RWPE2 (cell line): Measurements from ENCODE around the gene ZNF219.

ENCODE experiments used
- ATAC-seq: fragments of 200-7000 bp; cut with Tn5 transposase; 3 replicates; pipeline ENCODE4 v1.9.1; 2021; ENCODE audit warnings: low read depth
- DNase-seq: peaks from one replicate; pipeline ENCODE4 v3.0.0-alpha.2; 2020; ENCODE audit warnings: low spot score
- H3K27ac ChIP-seq: fragments of 450-650 bp; 2 replicates; pipeline ENCODE4 v1.5.1; 2017; ENCODE audit warnings: mild to moderate bottlenecking; ENCODE audit not compliant: poor library complexity, severe bottlenecking
- H3K27me3 ChIP-seq: fragments of 250-450 bp; sonication (Bioruptor Pico); 2 replicates; pipeline ENCODE4 v1.5.1; 2021; ENCODE audit warnings: mild to moderate bottlenecking, moderate library complexity; ENCODE audit not compliant: insufficient read depth, poor library complexity, severe bottlenecking
- H3K36me3 ChIP-seq: fragments of 250-450 bp; sonication (Bioruptor Pico); 2 replicates; pipeline ENCODE4 v1.5.1; 2020; ENCODE audit warnings: low read depth, mild to moderate bottlenecking, moderate library complexity
- H3K4me1 ChIP-seq: fragments of 250-450 bp; sonication (Bioruptor Pico); 2 replicates; pipeline ENCODE4 v1.5.1; 2021; ENCODE audit warnings: mild to moderate bottlenecking, moderate library complexity; ENCODE audit not compliant: insufficient read depth, poor library complexity, severe bottlenecking
- H3K4me3 ChIP-seq: fragments of 250-450 bp; sonication (Bioruptor Pico); 2 replicates; pipeline ENCODE4 v1.5.1; 2021; ENCODE audit warnings: mild to moderate bottlenecking, moderate library complexity; ENCODE audit not compliant: severe bottlenecking
- H3K9me3 ChIP-seq: fragments of 250-450 bp; sonication (Bioruptor Pico); 2 replicates; pipeline ENCODE4 v1.5.1; 2021; ENCODE audit warnings: mild to moderate bottlenecking, moderate library complexity; ENCODE audit not compliant: severe bottlenecking
- CTCF ChIP-seq: fragments of 450-650 bp; IDR thresholded peaks from one replicate; pipeline ENCODE4 v1.5.1; 2017; ENCODE audit warnings: mild to moderate bottlenecking, moderate library complexity; ENCODE audit not compliant: poor library complexity, severe bottlenecking

ZNF219 gene

DNA sequence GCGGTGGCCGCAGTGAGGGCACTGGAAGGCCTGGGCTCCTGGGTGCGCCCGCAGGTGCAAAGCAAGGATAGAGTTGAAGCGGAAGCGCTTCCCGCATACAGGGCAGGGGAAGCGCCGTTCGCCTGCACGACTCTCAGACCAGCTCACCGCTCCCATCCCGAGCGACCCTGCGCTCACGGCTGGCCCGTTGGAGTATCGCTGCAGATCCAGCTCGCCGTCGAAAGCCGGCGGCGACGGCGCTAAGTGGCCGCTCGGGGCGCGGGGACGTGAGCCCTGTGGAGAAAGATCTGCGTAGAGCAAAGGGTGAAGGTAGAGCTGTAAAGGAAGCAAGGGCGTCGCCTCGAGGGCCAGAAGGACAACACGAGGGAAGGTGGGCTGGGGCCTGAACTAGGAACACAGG is 5.4 kb downstream of the ZNF219 start:
- Histone ChIP-seq H3K27me3 (no peaks in the 10 kb centered on the region), H3K27ac (no peak overlapping the region), H3K4me3 (no peak overlapping the region), H3K4me1 (no peaks in the 10 kb centered on the region), H3K36me3 (peaks cover 19% of the 10 kb centered on the region), H3K9me3 (no peaks in the 10 kb centered on the region)
- no peak for DNase-seq
- no peak for TF ChIP-seq CTCF
- no peak for ATAC-seq

DNA sequence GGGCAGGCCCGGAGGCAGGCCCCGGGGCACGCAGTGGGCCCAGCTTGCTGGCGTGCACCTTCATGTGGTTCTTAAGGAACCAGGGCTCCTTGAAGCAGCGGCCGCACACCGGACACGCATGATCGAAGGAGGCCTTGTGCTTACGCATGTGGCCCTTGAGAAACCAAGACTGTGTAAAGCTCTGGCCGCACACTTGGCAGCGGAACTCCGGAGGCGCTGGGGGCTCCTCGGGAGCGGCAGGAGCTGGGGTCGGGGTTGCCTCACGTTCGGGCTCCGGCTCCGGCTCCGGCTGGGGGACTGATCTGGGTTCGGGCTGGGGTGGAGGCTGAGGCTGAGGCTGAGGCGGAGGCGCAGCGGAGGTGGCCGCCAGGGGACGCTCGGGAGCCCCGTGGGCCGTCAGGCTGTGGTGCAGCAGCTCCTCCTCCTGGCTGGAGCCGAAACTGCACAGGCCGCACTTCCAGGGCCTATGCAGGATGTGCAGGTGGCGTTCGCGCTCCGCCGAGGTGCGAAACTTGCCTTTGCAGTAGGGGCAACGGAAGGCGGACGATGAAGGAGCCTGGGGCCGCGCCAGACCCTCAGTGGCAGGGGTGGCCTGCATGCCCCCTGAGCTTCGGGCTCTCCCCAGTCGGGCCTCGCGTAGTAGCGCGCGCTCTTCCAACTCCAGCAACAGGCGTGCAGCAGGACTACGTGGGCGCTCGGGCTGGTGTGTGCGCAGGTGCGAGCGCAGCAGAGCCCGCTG is 6.0 kb downstream of the ZNF219 start:
- no peak for DNase-seq
- no peak overlapping the region for H3K27ac ChIP-seq
- ATAC-seq: peak; percentile 71

GRCh38 chr14:21091821-21092272 is 6.6 kb downstream of the ZNF219 start:
- peaks cover 19% of the 10 kb centered on the region for H3K36me3 ChIP-seq
- H3K4me3 ChIP-seq: no peak overlapping the region
- no peaks in the 10 kb centered on the region for H3K9me3 ChIP-seq
- TF ChIP-seq CTCF: no peak
- no peaks in the 10 kb centered on the region for H3K27me3 ChIP-seq
- no peak overlapping the region for H3K27ac ChIP-seq
- no peaks in the 10 kb centered on the region for H3K4me1 ChIP-seq
- ATAC-seq (no peak), DNase-seq (no peak)

More for the DNA sequence above, 6.0 kb downstream of the ZNF219 start:
- Histone ChIP-seq H3K9me3 (no peaks in the 10 kb centered on the region), H3K36me3 (peaks cover 19% of the 10 kb centered on the region), H3K4me1 (no peaks in the 10 kb centered on the region), H3K27me3 (no peaks in the 10 kb centered on the region), H3K4me3 (no peak overlapping the region)
- TF ChIP-seq CTCF: peak; percentile 99

GRCh38 chr14:21090940-21091663 is 7.4 kb downstream of the ZNF219 start:
- TF ChIP-seq CTCF: no peak
- no peaks in the 10 kb centered on the region for H3K9me3 ChIP-seq
- no peak overlapping the region for H3K4me3 ChIP-seq
- no peaks in the 10 kb centered on the region for H3K27me3 ChIP-seq
- no peak for DNase-seq
- H3K4me1 ChIP-seq: no peaks in the 10 kb centered on the region
- H3K36me3 ChIP-seq: peaks cover 23% of the 10 kb centered on the region
- H3K27ac ChIP-seq: no peak overlapping the region
- ATAC-seq: no peak
